Activated CD8-positive, alpha-beta T cell treated with anti-CD3 and anti-CD28 coated beads for 36 hours (primary cell): Measurements from ENCODE around the gene EPDR1. TPM values are rescaled to one million over a fixed set of nuclear protein-coding genes. Genes with fewer than 3 reads are reported as not detected.

ENCODE experiments used
- ATAC-seq: fragments of 200-7000 bp; cut with Tn5 transposase; one replicate; pipeline ENCODE4 v1.10.0; 2021; ENCODE audit warnings: mild to moderate bottlenecking, moderate library complexity
- CTCF ChIA-PET: fragments of 350-600 bp; sonication (Branson Sonifier 250); formaldehyde crosslinking; loops from one replicate; lab custom pipeline; 2021; ENCODE audit warnings: antibody characterized with exemption; lab: Charles Lee
- POLR2A ChIA-PET: fragments of 350-600 bp; sonication (Branson Sonifier 250); formaldehyde crosslinking; loops from one replicate; lab custom pipeline; 2021; ENCODE audit warnings: antibody characterized with exemption; lab: Charles Lee
- DNase-seq: peaks from one replicate; pipeline ENCODE4 v3.0.0-alpha.2; 2020
- H3K27ac Mint-ChIP-seq: one replicate; pipeline ENCODE4 v1.8.0; 2021; ENCODE audit warnings: mild to moderate bottlenecking, mixed read lengths
- H3K27me3 Mint-ChIP-seq: one replicate; pipeline ENCODE4 v1.8.0; 2021; ENCODE audit warnings: mixed read lengths
- H3K36me3 Mint-ChIP-seq: one replicate; pipeline ENCODE4 v1.8.0; 2021; ENCODE audit warnings: low read depth, mixed read lengths
- H3K4me1 Mint-ChIP-seq: one replicate; pipeline ENCODE4 v1.8.0; 2021; ENCODE audit warnings: low read depth, mixed read lengths
- H3K4me3 Mint-ChIP-seq: one replicate; pipeline ENCODE4 v1.8.0; 2021; ENCODE audit warnings: mild to moderate bottlenecking, moderate library complexity, mixed read lengths
- H3K9me3 Mint-ChIP-seq: one replicate; pipeline ENCODE4 v1.8.0; 2021; ENCODE audit warnings: mixed read lengths
- CTCF ChIP-seq: fragments of 200-600 bp; IDR thresholded peaks from one replicate; pipeline ENCODE4 v1.8.0; 2022; ENCODE audit warnings: antibody characterized with exemption, mild to moderate bottlenecking
- intact Hi-C: fragments of 100-400 bp; cut with micrococcal nuclease; formaldehyde crosslinking; loops from one replicate; pipeline ENCODE4 v1.10.0; 2022
- total RNA-seq, 2 experiments: library from RNA; stranded (reverse); gene quantifications; one replicate each; pipeline ENCODE4 v1.2.3, GENCODE V29; 2021

EPDR1 gene
- total RNA-seq, 2 experiments from 2014 or later: 3.4 to 4.7 TPM

- POLR2A ChIA-PET: no interaction called here
- Mint-ChIP-seq H3K4me3 (no peak overlapping the region), H3K27me3 (peaks cover 3% of the 10 kb centered on the region), H3K36me3 (no peaks in the 10 kb centered on the region), H3K27ac (no peak overlapping the region), H3K4me1 (no peaks in the 10 kb centered on the region), H3K9me3 (peaks cover 4% of the 10 kb centered on the region)
- intact Hi-C loops: no loop called here
- CTCF ChIA-PET: interaction anchor here (0.8 kb wide), 1 partner anchor 89 kb away, joined by 3 read pairs; no protein-coding TSS in a partner anchor
- ATAC-seq (no peak), DNase-seq (no peak)
- TF ChIP-seq CTCF: no peak
These were observed 69.9 kb downstream of the EPDR1 start for GRCh38 chr7:37990337-37990736.

GRCh38 chr7:37993060-37993501 lies 72.6 kb downstream of the EPDR1 start:
- Mint-ChIP-seq H3K9me3 (peaks cover 7% of the 10 kb centered on the region), H3K4me3 (no peak overlapping the region), H3K27ac (no peak overlapping the region), H3K27me3 (peaks cover 1% of the 10 kb centered on the region), H3K4me1 (no peaks in the 10 kb centered on the region), H3K36me3 (no peaks in the 10 kb centered on the region)
- ATAC-seq (no peak), DNase-seq (no peak)
- ChIA-PET CTCF (no interaction called here), POLR2A (no interaction called here)
- no peak for TF ChIP-seq CTCF
- intact Hi-C loops: no loop called here

DNA sequence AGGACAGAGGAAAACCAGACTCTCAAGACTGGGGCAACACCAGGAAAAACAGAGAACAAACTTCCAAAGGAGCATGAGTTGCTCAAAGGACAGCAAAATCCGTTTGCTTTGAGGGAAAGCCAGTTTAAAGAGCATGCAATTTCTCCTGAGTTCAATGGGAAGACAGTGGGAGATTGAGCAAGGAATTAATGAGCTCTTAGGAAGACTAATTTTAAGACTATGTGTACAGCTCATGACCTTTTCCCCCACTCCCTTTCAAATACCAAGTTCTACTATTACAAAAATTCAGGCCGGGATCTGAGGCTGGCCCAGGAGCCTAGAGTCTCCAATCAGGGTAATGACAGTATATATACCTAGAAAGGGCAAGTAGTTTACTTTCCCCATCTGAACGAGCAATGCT lies 79.2 kb downstream of the EPDR1 start:
- CTCF ChIA-PET: no interaction called here
- intact Hi-C loops: no loop called here
- no peak for DNase-seq
- POLR2A ChIA-PET: no interaction called here
- peaks cover 4% of the 10 kb centered on the region for H3K9me3 Mint-ChIP-seq
- H3K27me3 Mint-ChIP-seq: peaks cover 3% of the 10 kb centered on the region
- no peak overlapping the region for H3K27ac Mint-ChIP-seq
- H3K4me3 Mint-ChIP-seq: no peak overlapping the region
- H3K36me3 Mint-ChIP-seq: no peaks in the 10 kb centered on the region
- TF ChIP-seq CTCF: no peak
- no peak for ATAC-seq
- H3K4me1 Mint-ChIP-seq: no peaks in the 10 kb centered on the region

DNA sequence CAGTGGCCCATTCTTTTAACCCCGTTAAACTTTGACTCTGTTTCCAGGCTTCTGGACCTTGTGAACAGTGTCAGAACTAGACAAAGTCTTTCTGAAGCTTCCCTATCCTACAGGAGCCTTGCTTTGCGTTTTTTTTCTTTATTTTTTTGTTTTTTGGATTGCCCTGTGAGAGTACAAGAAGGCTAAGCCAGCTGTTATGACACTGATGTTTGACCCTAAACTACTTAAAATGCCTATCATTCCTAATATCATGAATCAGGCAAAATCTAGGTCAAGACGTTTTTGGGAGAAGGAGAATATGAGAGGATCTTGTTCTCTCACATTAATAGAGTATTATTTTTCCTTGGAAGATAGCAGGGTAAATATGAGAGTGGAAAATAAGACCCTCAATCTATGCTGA lies 79.8 kb downstream of the EPDR1 start:
- ChIA-PET CTCF (no interaction called here), POLR2A (no interaction called here)
- Mint-ChIP-seq H3K36me3 (no peaks in the 10 kb centered on the region), H3K27ac (no peak overlapping the region), H3K4me3 (no peak overlapping the region), H3K9me3 (peaks cover 3% of the 10 kb centered on the region), H3K4me1 (no peaks in the 10 kb centered on the region), H3K27me3 (peaks cover 3% of the 10 kb centered on the region)
- TF ChIP-seq CTCF: no peak
- intact Hi-C loops: no loop called here
- ATAC-seq (no peak), DNase-seq (no peak)

Other genes with a start within 250 kb of the EPDR1 start
- gene GPR141, start 236.9 kb upstream of the EPDR1 start, total RNA-seq: not detected
- gene NME8, start 72.0 kb upstream of the EPDR1 start, total RNA-seq: not detected
- not detected for gene SFRP4, start 3.8 kb upstream of the EPDR1 start, total RNA-seq